H7 (cell line): ENCODE measurements around the gene FGF22. TPM values are rescaled to one million over a fixed set of nuclear protein-coding genes. Genes with fewer than 3 reads are reported as not detected.
"Not testable (repeated sequence)": the region's sequence is repeated elsewhere in the genome, so short reads cannot be mapped to it uniquely, and the experiment has no call there.

Experiments
- DNase-seq: peaks from one replicate; pipeline ENCODE4 v3.0.0; 2012
- H3K27me3 ChIP-seq: 2 replicates; pipeline ENCODE4 v1.6.0; 2011; ENCODE audit warnings: mild to moderate bottlenecking, low read length; ENCODE audit not compliant: control insufficient read depth, insufficient read depth
- H3K36me3 ChIP-seq: replicated peaks from 2 replicates; pipeline ENCODE4 v1.5.1; 2011; ENCODE audit warnings: low read length; ENCODE audit not compliant: control insufficient read depth, insufficient read depth
- H3K4me3 ChIP-seq: 2 replicates; pipeline ENCODE4 v1.5.1; 2011; ENCODE audit warnings: low read depth, mild to moderate bottlenecking, control low read depth, low read length, moderate library complexity; ENCODE audit not compliant: insufficient read depth
- total RNA-seq: library from RNA; depleted of rRNA; stranded (reverse); fragments of >200 nt; shearing (Covaris generic); gene quantifications from 2 replicates; pipeline ENCODE4 v1.2.3, GENCODE V29; 2014

The FGF22 gene
- total RNA-seq, 1 experiment from 2014 or later = not detected

- no peaks in the 10 kb centered on the region for H3K27me3 ChIP-seq
- no peak overlapping the region for H3K4me3 ChIP-seq
- H3K36me3 ChIP-seq = peaks cover 3% of the 10 kb centered on the region
- no peak for DNase-seq
Observed at GRCh38 chr19:623974-624373, 15.7 kb upstream of the FGF22 start.

- no peaks in the 10 kb centered on the region for H3K27me3 ChIP-seq
Observed at GRCh38 chr19:624433-625109, 15.1 kb upstream of the FGF22 start.

DNA sequence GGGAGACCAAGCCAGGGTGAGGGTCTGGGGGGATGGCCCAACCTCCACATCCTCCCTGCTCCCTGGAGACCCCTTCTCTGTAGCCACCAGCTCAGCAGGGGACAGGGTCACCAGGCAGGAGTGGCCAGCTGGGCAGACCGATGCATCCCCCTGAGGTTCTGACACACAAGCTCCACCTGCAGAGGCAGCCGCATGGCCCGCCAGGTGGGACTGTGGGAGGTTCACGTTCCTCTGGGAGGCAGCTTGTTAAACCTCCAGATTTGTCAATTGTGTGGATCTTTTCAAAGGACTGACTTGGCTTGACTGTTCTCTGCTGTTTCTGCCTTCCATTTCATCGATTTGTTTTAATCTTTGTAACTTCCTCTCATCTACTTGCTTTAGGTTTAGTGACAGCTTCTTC, 14.4 kb upstream of the FGF22 start:
- no peak for DNase-seq
- H3K4me3 ChIP-seq = no peak overlapping the region
- H3K27me3 ChIP-seq = no peaks in the 10 kb centered on the region
- peaks cover 3% of the 10 kb centered on the region for H3K36me3 ChIP-seq

More at GRCh38 chr19:624433-625109, 15.1 kb upstream of the FGF22 start:
- no peak for DNase-seq
- Histone ChIP-seq H3K36me3 (peaks cover 3% of the 10 kb centered on the region), H3K4me3 (no peak overlapping the region)

- not testable (repeated sequence) for DNase-seq, H3K27me3 ChIP-seq, H3K4me3 ChIP-seq, H3K36me3 ChIP-seq
Observed at GRCh38 chr19:626566-626965, 13.1 kb upstream of the FGF22 start.

- no peaks in the 10 kb centered on the region for H3K27me3 ChIP-seq
- peak; percentile 95 for DNase-seq
- H3K36me3 ChIP-seq = peaks cover 3% of the 10 kb centered on the region
Observed at GRCh38 chr19:628168-628567, 11.5 kb upstream of the FGF22 start.

DNA sequence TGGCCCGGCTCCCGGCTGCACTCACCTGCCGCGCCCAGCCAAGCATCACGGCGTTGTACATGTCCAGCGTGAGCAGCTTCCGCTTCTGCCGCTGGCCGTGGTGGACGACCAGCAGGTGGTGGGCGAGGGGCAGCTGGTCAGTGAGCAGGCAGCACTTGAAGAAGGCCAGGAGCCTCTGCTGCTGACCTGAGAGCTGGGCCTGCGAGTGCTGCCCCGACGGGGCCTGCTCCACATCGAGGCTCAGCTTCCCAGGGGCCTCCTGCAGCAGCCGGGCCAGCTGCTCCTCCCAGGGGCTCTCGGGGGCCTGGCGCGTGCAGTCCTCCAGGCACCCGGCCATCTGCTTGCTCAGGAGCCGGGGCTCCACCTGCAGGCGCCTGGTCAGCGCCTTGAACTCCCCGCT, 10.2 kb upstream of the FGF22 start:
- H3K36me3 ChIP-seq, H3K4me3 ChIP-seq, DNase-seq, H3K27me3 ChIP-seq: not testable (repeated sequence)

More at GRCh38 chr19:628168-628567, 11.5 kb upstream of the FGF22 start:
- no peak overlapping the region for H3K4me3 ChIP-seq

- no peak for DNase-seq
- H3K36me3 ChIP-seq = peaks cover 2% of the 10 kb centered on the region; the same call in 1 of the 2 replicates
- no peaks in the 10 kb centered on the region for H3K27me3 ChIP-seq
- H3K4me3 ChIP-seq = no peak overlapping the region
Observed at GRCh38 chr19:629961-630714, 9.5 kb upstream of the FGF22 start.

GRCh38 chr19:632579-633067, 7.1 kb upstream of the FGF22 start:
- peak overlapping the region; percentile 95 for H3K4me3 ChIP-seq
- peak; percentile 93 for DNase-seq
- no peaks in the 10 kb centered on the region; the same call in 1 of the 2 replicates for H3K36me3 ChIP-seq
- no peaks in the 10 kb centered on the region; the same call in 1 of the 2 replicates for H3K27me3 ChIP-seq

GRCh38 chr19:633068-633785, 6.5 kb upstream of the FGF22 start, which contains the start of gene POLRMT:
Gene POLRMT, minus strand, starts transcription at chr19:633537. Its CDS starts 25 bp downstream, at chr19:633512.
- no peaks in the 10 kb centered on the region; the same call in 1 of the 2 replicates for H3K36me3 ChIP-seq
- peaks cover 1% of the 10 kb centered on the region; the same call in 1 of the 2 replicates for H3K27me3 ChIP-seq
- peak within 1 kb of the TSS; percentile 95 for H3K4me3 ChIP-seq
- peak; percentile 100 for DNase-seq

DNA sequence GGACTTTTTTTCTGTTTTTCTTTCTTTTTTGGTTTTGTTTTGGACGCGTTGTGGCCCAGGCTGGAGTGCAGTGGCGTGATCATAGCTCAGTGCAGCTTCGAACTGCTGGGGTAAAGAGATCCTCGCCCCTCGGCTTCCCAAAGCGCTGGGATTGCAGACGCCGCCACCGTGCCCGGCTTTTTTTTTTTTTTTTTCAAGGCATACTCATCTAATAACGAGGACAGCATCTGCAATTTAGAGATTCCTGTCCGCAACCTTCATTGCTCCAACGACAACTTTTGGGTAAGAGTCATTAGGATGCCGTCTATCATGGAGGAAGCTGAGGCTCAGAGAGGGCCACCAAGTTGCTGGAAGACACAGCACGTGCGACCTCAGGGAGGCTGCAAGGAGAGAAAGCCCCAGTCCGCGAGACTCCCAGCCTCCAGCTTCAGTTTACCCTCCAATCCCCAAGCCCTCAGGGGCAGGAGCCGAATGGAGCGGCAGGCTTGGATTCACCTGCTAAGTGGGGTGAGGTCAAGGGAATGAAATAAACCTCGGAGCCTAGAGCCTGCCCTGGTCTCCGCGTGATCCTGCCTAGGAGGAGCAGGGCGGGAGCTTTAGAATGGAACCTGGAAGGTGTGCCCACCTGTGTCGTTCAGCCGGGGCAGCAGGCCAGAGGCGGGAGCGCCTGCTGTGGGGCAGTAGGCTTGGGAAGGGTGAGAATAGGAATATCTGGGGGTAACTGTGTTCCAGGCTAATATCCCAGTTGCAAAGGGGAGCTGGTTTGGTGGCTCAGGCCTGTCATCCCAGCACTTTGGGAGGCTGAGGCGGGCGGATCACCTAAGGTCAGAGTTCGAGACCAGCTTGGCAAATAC, 5.7 kb upstream of the FGF22 start:
- Histone ChIP-seq H3K27me3 (peaks cover 9% of the 10 kb centered on the region), H3K36me3 (no peaks in the 10 kb centered on the region; the same call in 1 of the 2 replicates), H3K4me3 (peak overlapping the region; percentile 51)
- no peak for DNase-seq

GRCh38 chr19:634975-635652, 4.6 kb upstream of the FGF22 start:
- H3K36me3 ChIP-seq = no peaks in the 10 kb centered on the region
- DNase-seq = no peak
- peaks cover 14% of the 10 kb centered on the region for H3K27me3 ChIP-seq
- no peak overlapping the region for H3K4me3 ChIP-seq

- Histone ChIP-seq H3K27me3 (peaks cover 16% of the 10 kb centered on the region), H3K36me3 (no peaks in the 10 kb centered on the region), H3K4me3 (no peak overlapping the region)
- no peak for DNase-seq
Observed at GRCh38 chr19:638906-639252, 800 bp upstream of the FGF22 start.

GRCh38 chr19:640161-640558, 481 bp downstream of the FGF22 start:
- peak overlapping the region; percentile 34; the same call in 1 of the 2 replicates for H3K4me3 ChIP-seq
- no peaks in the 10 kb centered on the region for H3K36me3 ChIP-seq
- H3K27me3 ChIP-seq = peaks cover 16% of the 10 kb centered on the region
- no peak for DNase-seq
